Measurements from ENCODE around the gene KCNIP2.

GRCh38 chr10:101816376-101816775, 27.2 kb downstream of the KCNIP2 start:
- TF ChIP-seq CTCF (IDR thresholded peaks at IDR 0.05) = no peak
- TF ChIP-seq ZFX (IDR thresholded peaks at IDR 0.05; ENCODE audit: borderline replicate concordance) = no peak

All from 22Rv1 (cell line).